Measurements from ENCODE around the gene B4GALNT3.

B4GALNT3 gene

DNA sequence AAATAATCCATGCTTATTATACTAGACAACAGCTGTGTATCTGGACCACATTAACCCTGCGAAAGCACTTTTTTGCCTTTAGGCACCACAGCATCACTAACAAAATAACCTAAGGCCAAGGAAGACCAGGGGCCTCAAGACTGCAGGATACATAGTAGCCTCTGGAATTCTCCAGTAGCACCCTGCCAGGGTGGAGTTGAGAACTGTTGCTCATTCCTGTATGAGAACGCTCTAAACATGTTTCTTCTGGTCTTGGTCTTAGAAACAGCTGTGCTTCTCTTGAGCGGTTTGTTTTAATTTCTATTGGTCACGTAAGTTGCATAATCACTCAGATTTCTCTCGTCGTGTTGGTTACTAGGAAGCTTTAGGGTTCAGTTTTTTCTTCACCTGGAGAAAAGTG is 7.9 kb downstream of the B4GALNT3 start:
- DNase-seq (ENCODE audit: low read depth in 2 of 2), result no peak

DNA sequence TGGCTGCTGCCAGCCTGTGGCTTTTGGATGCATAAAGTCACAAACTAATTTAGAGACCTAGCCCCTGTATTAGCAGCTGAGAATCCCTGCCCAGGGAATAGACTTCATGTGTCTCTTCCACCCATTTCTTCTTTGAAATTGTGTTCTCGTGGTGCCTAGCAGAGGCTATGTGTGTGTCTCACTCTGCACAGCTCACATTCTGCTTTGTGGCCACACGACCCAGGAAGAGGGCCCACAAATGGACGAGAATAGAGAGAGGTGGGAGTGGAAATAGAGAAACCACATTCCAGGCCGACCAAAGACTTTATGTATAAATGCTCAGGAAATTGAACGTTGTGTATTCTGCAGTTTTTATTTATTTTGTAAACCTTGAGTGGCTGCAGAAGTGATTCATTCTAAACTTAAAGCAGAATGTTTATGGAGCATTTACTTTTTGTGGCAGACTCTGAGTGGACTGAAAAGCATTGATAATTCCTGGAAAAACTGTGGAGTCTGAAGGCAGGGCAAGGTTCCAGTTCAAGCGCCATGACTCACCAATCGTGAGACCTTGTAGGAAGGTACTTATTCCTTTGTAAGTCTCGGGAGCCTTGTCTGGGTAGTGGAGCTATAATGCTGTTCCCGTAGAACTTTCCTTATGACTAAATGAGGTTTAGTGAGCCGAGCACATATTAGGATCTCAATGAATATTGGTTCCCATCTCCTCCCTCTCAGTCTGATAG is 9.1 kb downstream of the B4GALNT3 start:
- DNase-seq (ENCODE audit: low read depth in 2 of 2), result no peak

DNA sequence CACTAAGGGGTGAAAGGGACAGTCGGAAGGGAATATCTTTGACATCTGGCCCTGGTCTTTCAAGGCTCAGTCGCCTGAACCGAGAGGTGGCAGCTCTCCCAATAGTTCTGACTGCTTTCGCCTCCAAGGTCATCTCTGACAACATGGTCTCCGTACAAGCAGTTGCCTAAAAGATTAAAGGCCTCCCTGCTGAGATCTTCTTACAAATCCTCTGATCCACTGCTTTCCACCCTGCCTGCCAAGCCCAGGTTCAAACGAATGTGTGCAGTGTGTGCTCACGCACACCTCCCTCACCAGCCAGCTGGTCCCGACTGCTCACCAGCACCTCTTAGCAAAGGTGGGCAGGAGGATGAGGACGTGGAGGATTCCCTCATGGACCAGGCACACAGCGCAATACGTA is 10.4 kb downstream of the B4GALNT3 start:
- no peak for DNase-seq (ENCODE audit: low read depth in 2 of 2)

DNA sequence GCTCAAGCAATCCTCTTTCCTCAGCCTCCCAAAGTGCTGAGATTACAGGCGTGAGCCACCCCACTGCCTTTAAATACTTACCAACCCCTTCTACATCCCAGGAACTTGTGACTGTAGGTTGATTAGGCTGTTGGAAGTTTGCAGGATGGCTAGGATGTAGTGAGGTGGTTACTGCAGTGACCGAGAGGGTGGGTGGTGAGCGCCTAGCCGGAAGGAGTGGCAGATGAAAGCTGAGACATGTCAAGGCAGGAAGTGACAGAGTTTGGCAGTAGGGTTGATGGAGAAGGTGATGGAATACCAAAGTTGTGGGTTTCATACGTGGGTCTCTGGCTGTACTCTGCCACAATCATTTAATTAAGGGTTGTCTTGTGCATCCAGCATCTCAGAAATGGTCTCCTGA is 13.5 kb downstream of the B4GALNT3 start:
- no peak for DNase-seq (ENCODE audit: low read depth in 2 of 2)

DNA sequence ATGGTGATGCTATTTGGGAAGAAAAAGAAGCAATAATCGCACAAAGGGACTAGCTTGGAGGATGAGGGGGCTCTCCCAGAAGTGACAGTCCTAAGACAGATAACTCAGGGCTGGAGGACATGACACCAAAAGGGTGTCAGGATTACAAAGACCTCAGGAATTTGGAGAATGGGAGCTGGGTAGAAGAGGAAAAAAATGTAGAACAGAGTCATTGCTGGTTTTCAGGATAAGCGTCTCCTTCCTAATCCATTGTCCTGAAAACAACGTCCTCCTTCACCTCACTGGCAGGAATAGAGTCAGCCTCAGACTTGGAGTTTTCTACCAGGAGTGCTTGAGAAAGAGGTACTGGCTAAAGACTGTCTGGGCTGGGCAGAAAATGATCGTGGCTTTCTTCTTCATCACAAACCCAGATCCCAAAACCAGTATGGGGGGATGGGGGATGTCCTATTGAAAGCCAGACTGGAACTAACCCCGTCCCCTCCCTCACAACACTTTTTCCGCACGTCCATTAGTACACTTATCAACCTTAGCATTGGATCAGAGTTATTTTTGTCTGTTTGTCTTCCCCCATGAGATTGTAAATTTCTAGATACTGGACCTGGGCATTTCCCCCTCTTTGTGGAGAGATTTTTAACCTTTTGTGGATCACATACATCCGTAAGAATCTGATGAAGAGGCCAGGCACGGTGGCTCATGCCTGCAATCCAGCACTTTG is 14.3 kb downstream of the B4GALNT3 start:
- DNase-seq (ENCODE audit: low read depth in 2 of 2), result no peak

DNA sequence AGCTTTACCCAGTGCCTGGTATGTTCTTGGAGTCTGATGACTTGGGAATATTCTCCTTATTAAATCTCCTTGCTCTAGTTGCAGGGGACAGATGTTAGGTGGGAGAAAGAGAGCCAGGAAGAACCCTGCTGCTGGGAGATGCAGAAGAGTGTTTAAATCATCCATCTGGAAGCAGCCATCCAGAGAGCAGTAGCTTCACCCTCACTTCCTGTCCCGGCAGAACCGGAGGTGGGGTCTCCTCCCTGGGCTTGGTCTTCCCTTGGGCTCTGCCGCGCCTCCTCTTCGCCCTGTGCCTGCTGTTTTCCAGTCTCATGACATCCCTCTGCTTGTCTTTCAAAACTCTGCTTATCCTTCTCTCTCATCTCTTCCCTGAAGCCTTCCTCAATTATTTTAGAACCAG is 15.5 kb downstream of the B4GALNT3 start:
- DNase-seq (ENCODE audit: low read depth in 2 of 2), result no peak

DNA sequence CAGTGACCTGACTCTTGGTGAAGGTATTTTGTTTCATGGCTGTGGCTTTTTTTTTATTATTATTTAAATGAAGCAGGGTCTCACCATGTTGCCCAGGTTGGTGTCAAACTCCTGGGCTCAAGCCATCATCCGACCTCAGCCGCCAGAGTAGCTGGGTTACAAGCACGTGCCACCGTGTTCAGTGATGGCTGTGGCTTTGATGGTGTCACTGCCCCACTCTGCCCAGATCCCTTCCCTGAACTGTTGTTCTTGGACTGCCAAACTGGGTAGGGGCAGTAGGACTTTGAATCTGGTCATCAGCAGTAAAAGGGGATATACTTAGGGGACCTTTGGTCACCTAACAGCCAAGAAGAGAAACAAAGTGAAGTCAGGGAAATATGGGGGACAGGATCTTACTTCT is 19.4 kb downstream of the B4GALNT3 start:
- DNase-seq (ENCODE audit: low read depth in 2 of 2), result no peak

DNA sequence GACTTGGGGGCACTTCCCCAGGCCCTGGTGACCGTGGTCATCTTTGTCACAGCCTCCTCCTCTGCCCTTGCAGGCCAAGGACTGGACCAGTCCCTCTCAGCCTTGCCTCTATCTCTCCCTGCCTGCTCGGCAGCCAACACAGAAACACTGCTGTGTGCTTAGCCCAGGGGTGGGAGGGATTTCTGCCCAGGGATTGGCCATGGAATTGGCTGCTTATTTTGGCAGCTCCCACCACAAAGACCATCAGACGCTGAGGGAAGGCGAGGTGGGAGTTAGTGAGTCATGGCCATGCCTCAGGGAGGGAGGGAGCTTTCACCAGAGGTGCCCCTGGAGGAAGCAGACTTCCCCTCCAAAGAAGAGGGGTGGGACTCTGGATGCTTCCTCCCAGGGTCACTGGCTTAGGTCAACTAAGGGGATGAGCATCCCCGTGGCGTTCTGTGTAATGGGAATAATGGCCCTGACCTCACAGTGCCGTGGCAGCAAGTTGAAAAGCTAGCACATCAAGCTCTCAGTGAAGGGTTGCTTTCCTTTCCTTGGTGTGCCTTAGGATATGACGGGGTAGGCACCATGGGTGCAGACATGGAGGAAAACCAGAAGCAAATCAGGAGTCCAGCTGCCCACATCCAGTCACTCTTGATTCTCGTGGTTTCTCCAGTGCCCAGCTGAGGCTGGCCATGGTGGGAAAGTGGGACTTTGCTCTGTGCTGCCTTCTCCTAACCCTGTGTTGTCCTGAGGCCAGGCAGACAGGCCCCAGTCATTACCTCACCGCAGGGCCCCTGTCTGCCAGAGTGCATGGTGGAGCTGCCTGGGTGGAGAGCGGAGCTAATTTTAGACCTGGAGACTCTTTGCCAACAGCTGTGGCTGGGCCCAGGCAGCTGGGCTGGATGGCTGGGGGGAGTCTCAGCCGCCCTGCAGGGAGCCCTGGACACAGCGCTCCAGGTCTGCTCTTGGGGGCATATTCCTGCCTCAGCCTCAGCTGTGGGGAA is 21.4 kb downstream of the B4GALNT3 start:
- DNase-seq (ENCODE audit: low read depth in 2 of 2), result no peak

DNA sequence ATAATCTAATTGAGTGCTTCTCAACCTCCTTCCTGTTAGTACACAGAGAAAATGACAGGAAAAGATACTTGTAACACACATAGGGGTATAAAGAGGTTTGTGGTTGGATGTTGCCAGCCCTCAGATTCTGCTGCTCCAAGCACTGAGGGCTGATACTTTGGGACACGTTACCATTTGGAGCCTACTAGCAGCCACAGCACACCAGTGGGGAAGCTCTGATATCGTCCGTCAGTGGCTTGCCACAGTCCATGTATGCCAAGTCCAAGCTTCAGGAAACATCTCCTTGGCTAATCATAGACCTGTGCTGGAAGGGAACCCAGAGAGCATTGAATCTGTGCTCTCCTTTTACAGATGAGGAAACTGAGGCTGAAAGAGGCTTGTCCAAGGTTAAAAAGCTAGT is 22.3 kb downstream of the B4GALNT3 start:
- no peak for DNase-seq (ENCODE audit: low read depth in 2 of 2)

DNA sequence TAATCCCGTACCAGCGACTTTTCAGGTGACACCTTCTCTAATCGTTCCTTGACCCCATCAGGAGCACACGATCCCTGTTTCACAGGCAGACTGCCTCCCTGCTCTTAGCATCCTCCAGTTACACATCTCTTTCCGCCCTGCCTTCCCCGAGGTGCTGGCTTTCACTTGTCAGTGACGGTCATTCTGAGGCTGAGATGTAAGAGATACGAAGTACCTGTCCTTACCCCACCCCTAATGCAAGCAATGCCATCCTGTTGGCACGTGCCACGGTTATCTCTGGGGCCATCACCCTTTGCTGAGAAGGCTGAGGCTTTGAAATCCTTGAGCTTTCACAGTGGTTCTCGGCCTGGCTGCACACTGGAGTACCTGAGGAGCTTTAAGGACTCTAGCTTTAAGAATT is 24.4 kb downstream of the B4GALNT3 start:
- no peak for DNase-seq (ENCODE audit: low read depth in 2 of 2)

DNA sequence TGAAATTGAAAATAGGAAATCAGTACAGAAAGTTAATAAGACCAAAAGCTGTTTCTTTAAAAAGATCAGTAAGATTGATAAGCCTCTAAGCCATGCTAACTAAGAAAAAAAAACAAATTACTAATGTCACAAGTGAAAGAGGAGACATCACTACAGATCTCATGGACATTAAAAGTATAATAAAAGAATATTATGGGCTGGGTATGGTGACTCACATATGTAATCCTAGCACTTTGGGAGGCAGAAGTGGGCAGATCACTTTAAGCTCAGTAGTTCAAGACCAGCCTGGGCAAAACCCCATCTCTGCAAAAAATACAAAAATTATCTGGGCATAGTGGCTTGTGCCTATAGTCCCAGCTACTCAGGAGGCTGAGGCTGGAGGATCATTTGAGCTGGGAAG is 30.5 kb downstream of the B4GALNT3 start:
- DNase-seq (ENCODE audit: low read depth in 2 of 2), result no peak

DNA sequence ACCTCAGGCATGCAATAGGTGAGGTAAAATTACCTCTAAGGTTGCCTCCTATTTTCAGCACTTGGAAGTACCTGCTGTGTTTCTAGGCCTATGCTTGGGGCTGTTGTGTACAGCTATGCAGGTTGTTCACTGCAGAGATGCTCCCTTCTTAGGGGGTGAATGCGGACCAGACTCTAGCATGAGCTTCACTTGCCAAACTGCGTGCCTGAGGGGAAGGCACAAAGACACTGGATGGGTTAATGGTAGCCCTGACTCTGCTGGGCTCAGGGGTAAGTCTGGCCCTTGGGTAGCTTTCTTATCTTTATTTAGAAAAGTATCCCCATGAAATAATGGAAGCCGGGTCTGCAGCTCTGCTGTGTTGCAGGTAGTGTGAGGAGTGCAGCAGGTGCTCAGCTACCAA is 35.7 kb downstream of the B4GALNT3 start:
- no peak for DNase-seq (ENCODE audit: low read depth in 2 of 2)

DNA sequence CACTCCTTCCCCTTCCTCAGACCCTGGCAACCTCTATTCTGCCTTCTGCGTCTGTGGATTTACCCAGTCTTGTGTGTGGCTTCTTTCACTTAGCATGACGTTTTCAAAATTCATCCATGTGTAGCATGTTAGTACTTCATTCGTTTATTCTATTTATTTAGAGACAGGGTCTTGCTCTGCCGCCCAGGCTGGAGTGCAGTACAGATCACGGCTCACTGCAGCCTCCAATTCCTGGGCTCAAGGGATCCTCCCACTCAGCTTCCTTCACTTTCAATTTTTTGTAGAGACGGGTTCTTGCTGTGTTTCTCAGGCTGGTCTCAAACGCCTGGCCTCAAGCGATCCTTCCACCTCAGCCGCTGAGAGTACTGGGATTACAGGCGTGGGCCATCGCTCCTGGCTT is 37.0 kb downstream of the B4GALNT3 start:
- DNase-seq (ENCODE audit: low read depth in 2 of 2), result no peak

DNA sequence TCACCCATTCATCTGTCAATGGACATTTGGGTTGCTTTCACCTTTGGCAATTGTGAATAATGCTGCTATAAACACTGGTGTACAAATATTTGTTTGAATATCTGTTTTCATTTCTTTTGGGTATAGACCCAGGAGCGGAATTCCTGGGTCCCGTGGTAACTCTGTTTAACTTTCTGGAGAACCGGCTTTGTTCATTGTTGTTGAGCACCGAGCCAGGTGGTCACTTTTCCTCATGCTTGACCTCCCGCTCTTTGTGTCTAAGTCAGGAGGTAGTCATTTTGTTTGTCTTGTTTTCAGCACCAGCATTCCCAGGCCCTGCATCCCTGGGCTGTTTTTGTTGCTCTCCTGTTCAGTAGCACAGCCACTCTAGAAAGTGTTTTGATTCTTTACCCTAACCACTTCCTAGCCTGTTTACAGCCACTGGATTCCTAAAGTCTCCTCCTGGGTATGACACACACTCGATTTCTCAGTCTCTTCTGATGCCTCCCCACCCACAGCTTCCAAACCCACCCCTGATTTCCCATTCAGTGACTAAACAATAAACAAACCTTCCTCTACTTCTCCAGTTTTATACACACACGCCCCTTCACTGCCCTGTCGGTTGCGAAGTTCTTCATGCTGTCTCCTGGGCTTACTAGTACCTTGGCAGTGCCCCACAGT is 37.9 kb downstream of the B4GALNT3 start:
- DNase-seq (ENCODE audit: low read depth in 2 of 2), result no peak

DNA sequence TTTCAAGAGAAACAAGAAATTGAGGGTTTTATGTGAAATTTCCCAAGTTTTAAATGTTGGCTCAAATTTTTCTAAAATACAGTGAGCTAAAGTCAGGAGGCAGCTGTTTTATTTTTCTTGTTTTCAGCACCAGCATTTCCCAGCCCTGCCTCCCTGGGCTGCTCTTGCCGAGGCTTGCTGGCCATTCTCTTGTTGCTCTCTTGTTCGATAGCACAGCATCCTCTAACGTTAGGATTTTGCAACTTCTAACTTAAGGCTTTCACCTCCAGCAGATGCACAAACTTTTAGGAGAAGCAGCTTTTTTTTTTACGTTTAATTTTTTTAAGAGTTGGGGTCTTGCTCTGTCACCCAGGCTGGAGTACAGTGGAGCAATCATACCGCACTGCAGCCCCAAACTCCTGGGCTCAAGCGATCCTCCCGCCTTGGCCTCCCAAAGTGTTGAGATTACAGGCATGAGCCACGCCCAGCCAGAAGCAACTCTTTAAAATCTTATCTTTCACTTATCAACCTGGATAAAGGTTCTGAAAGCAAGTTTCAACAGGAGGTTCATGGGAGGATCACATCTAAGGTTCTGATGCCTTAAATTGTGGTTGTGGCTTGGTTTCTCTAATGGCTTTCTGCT is 40.2 kb downstream of the B4GALNT3 start:
- no peak for DNase-seq (ENCODE audit: low read depth in 2 of 2)

DNA sequence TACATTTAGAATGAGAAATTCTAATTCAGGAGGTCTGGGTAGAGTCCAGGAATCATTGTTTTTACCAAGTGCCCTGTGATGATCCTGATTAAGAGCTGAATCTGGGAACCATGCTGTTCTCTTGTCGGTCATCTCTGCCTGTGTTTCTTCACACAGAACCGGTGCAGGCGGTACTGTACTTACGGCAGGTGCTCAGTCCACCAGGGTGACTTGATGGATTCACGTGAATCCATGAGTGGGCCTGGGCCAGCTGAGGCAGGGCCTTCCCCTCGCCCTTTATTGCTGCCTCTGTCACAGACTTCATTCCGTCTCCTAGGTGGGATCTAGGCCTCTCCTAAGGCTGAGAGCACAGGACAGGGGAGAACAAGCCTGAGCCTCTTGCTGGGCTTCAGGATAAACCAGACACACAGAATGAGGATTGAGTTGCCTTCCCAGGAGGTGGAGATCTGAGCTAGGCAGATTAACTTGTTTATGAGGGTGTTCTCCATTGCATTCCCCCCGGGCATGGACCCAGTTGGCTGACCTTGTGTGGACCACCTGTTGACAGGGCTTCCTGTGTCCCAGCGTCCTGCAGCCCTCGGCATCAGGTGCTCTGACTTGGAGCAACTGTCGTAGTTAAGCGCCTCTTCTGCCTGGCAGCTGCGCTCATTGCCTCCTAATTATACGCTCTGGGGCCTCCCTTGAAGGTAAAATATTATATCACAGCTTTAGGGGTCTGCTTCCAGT is 42.1 kb downstream of the B4GALNT3 start:
- no peak for DNase-seq (ENCODE audit: low read depth in 2 of 2)

DNA sequence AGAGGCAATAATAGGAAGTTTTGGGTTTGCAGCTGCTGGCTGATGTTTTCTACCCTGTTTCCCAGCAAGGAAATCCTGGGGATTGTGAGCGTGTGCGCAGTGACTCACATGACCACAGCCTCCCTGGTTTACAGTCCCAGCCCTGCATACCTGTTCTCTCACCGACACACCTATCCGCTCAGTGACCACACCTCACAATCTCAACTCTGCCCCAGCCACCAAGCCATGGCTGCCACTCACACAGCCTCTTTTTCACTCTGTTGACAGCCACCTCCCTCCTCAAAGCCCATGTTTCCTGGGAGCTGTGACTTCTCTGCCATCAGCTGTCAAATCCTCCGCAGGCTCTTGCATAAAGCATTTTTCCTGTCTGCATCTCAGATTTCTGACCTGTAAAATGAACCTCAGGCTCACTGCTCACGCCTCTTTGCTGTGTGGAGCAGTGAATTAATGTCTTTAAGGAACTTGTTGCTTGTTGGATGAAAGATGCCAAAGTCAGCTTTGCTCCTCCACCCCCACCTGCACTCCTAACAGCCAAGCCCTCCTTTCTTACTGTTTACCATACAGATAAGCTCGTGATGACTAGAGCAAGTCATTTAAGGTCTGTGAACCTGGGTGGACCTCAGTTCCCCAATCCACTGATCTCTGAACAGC is 43.5 kb downstream of the B4GALNT3 start:
- DNase-seq (ENCODE audit: low read depth in 2 of 2), result no peak

DNA sequence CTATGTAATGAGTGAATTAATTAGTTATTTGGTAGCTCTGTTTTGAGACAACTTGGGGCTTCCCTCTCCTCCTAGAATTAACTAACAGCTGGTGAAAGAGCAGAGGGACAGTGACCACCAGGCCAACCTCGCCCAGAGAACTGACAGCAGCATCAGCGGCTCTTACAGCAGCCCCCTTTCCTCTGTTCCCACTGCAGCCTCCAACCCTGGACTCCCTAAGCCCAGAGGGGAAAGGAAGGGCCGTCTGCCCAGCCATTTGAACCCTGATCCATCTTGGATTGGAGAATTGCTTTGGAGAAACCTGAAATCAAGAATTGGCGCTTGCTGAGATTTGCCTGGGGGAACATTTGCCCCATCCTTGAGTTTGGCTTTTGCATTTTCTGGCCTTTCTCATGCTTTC is 45.5 kb downstream of the B4GALNT3 start:
- DNase-seq (ENCODE audit: low read depth in 2 of 2), result no peak

DNA sequence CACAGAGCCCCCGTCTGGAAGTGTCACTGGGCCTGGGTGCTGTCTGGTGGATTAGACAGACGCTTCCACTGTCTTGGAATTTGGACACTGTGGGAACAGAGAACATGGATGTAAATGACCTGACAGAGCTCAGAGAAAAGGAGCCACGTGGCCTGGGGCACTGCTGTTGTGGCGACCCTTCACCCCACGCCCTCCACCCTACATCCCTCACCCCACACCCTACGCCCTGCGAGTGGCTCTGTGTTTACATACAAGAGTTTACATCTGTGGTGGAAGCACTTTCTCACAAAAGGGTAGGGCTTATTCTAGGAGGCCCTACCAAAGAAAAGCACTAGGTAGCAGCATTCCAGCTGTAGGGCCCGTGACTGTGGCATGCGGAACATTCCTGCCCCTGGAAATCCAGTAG is 47.7 kb downstream of the B4GALNT3 start:
- no peak for DNase-seq (ENCODE audit: low read depth in 2 of 2)

DNA sequence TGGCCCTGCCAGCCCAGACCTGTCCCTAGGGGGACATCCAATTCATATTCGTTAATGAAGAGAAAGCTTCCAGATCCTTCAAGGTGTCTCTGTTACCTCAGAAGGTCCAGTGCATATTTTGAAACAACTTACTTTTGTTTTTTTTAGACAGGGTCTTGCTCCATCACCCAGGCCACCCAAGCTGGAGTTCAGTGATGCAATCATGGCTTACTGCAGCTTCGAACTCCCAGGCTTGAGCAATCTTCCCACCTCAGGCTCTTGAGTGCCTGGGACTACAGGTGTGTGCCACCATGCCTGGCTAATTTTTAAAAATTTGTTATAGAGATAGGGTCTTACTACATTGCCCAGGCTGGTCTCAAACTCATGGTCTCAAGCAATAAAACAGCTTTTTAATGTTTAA is 48.4 kb downstream of the B4GALNT3 start:
- DNase-seq (ENCODE audit: low read depth in 2 of 2), result no peak

Measured in stimulated activated CD4-positive, alpha-beta T cell treated with anti-CD3 and anti-CD28 coated beads, Interleukin-1b, Interleukin-23, amount 100 ng/mL, for 1 hour (primary cell).